ENCODE measurements around the gene TMEM151B.

- TF ChIP-seq CTCF (IDR thresholded peaks at IDR 0.05; ENCODE audit: low read depth, low read length), result no peak
- TF ChIP-seq EZH2phosphoT487 (IDR thresholded peaks at IDR 0.05; ENCODE audit: low read depth), result no peak
These were observed 21.6 kb downstream of the TMEM151B start for GRCh38 chr6:44291841-44292240.

Data from OCI-LY3 (cell line).